LNCAP (cell line): ENCODE results near the gene ALG1L2.
A peak's percentile ranks its signal among the peaks of the same experiment; 100 is the strongest.

ENCODE experiments used
- CTCF ChIP-seq: fragments of 450-650 bp; IDR thresholded peaks from 2 replicates; pipeline ENCODE4 v1.5.1; 2017; ENCODE audit warnings: mild to moderate bottlenecking

The ALG1L2 gene

GRCh38 chr3:130088061-130088460, 6.4 kb downstream of the ALG1L2 start:
- TF ChIP-seq CTCF, result no peak

DNA sequence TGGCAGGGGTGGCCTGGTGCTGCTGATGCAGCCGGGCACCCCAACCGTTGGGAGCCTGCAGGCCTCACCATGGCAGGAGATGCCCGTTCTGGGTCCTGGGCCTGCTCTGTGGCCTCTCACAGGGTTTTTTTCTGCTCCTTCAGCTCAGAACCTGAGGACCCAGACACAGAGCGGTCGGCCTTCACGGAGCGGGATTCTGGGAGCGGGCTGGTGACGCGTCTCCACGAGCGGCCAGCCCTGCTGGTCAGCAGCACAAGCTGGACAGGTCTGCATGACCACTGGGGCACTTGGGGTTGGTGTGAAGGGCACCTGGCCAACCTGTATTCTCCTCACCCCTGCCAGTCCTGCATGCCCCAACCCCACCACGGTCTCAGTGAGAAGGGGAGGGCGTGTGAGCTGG, 10.3 kb downstream of the ALG1L2 start:
- TF ChIP-seq CTCF, result no peak

GRCh38 chr3:130093741-130094391, 12.2 kb downstream of the ALG1L2 start:
- no peak for TF ChIP-seq CTCF

DNA sequence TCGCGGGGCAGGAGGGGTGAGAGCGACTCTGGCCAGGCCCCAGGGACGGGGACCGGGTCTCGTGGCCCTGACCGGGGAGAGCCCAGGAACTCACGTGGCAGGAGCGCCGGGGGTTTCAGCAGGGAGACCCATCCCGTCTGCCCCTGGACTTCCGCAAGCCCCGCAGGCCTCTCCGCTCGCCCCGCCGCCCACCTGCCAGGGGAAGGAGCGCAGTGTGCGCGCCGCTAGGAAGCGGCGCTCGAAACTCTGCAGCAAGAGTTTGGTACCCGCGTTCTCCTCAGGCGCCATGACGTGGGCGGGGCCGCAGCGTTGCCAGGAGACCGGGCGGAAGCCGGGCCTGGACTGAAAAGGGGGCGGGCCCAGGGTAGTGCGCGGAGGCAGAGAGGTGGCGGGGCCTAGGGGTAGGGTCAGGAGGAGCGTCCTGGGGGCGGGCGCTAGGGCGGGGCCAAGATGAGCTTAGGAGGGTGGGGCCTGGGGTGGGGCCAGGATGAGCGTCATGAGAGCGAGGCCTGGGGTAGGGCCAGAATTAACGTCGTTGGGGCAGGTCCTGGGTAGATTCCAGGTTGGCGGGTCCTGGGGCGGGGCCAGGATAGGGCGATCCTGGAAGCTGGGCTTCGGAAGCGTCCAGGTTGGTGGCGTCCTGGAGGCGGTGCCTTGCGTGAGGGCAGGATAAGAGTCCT, 29.7 kb downstream of the ALG1L2 start:
- no peak for TF ChIP-seq CTCF

DNA sequence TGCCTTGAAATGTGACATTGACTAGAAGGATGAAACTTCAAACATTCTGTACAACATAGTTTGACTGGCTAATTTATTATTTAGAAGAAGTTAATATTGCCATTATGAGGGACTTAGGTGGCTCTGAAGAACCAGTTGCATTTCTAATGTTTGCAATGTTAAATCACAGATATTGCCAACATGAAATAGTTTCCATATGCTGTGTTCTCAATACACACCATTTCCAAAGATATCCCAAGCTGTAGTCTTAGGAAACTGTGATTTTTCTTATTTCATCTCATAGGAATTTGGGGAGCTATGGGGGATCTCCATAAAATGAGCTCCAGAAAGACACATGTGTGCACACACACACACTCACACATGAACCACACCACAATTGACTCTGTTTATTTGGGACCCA, 36.3 kb downstream of the ALG1L2 start:
- TF ChIP-seq CTCF, result no peak

- TF ChIP-seq CTCF, result peak; percentile 60
These were observed 62.2 kb downstream of the ALG1L2 start for GRCh38 chr3:130143648-130144327.
